HG02642 (cell line): ENCODE results near the gene TAGLN.

Experiments used
- ATAC-seq: cut with Tn5 transposase; IDR thresholded peaks from one replicate; pipeline ENCODE4 v1.9.1; 2021; ENCODE audit warnings: mild to moderate bottlenecking; ENCODE audit not compliant: unreplicated experiment, poor library complexity

TAGLN gene

GRCh38 chr11:117228091-117228490 is 28.9 kb downstream of the TAGLN start:
- ATAC-seq = no peak

- ATAC-seq = no peak
Observed at GRCh38 chr11:117229411-117229810, 30.2 kb downstream of the TAGLN start.

DNA sequence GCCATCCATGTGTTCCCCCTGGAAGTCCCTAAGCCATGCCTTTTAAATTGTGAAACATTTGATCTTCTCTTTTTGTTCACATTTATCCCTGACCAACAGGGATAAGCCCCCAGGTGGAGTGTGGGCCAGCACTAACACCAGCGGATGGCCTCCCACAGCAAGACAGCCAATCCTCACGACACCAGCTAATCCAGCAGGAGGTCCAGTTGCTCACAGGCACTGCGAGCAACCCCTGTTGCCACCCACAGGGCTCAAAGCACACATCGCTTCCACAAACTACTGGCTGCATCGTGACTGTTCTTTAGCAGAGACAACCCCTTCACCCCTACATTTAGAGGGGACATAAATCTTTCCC is 30.7 kb downstream of the TAGLN start:
- no peak for ATAC-seq

DNA sequence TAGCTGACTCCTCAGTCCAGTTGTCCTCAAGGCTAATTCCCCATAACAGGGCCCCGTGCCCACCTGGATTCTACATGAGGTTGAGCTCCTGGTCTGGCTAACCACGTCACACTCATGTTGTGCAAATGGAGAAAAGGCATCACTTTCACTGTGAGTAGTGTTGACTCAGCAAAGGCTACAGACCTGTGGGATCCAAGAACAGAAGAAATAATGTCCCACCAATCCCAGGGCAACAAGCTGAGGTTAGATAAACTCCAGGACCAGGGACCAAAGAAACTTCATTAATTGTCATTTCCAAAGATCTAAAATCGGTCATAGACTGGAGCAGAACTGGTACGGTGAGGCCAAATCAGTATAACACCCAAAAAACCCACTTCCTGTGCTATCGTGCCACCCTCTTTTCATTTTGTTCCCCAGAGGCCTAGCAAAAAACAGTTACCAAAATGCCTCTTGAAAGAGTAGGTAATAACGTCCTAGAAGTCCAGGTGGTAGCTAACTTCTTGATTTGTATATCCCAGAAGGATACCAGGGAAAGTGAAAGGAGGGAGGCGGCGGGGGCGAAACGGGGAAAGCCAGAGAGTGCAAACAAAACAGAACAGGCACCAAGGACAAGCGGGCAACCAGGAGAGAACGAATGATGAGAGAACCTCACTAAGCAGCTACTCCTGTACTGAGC is 31.3 kb downstream of the TAGLN start:
- no peak for ATAC-seq

- peak; percentile 2 for ATAC-seq
Observed at GRCh38 chr11:117230999-117231841, 32.0 kb downstream of the TAGLN start.

- no peak for ATAC-seq
Observed at GRCh38 chr11:117231842-117232091, 32.6 kb downstream of the TAGLN start, which contains the start of gene PCSK7. Gene PCSK7 (minus strand): TSS chr11:117232073. CDS start chr11:117229844, 2,229 bp downstream.

- ATAC-seq = peak; percentile 74
Observed at GRCh38 chr11:117232092-117232878, 33.1 kb downstream of the TAGLN start, which contains the start of gene RNF214. Gene RNF214 (plus strand): TSS chr11:117232671. CDS start chr11:117234273, 1,602 bp downstream.

- ATAC-seq = no peak
Observed at GRCh38 chr11:117232911-117233409, 33.8 kb downstream of the TAGLN start.

- ATAC-seq = no peak
Observed at GRCh38 chr11:117238221-117238620, 39.1 kb downstream of the TAGLN start.

DNA sequence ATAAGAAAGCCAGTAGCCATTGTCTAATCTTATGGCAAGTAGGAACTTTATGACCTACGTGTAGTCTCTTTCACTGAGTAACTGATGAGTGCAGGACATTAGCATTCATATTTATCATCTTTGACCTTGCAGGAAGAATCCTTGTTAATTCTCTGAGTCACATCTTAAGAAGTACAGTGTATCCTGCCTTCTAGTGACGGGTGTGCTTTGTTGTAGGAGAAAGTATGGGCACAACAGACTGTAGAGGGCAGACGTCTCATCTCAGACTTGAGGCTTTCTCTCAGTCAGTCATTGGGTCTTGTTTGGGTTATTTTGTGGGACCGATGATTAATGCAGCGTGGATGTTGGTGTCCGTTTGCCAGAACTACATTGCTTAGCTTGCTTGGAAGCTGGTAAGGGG is 40.1 kb downstream of the TAGLN start:
- no peak for ATAC-seq

GRCh38 chr11:117248341-117248740 is 49.2 kb downstream of the TAGLN start:
- ATAC-seq = no peak

GRCh38 chr11:117249571-117249970 is 50.4 kb downstream of the TAGLN start:
- no peak for ATAC-seq

DNA sequence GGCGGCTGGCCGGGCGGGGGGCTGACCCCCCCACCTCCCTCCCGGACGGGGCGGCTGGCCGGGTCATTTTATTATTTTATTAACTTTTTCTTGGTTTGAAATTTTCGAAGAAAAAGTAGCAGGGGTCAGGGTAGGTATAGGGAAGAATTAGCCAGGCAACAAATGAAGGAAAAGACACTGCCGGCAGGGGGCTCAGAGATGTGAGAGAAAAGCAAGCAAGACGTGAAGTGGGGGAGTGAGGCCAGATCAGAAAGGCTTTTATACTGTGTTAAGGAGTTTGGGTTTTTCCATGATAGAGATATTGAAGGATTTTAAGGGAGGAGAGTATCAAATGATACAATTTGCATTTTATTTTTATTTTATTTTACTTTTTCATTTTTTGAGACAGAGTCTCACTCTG is 52.3 kb downstream of the TAGLN start:
- ATAC-seq = no peak

DNA sequence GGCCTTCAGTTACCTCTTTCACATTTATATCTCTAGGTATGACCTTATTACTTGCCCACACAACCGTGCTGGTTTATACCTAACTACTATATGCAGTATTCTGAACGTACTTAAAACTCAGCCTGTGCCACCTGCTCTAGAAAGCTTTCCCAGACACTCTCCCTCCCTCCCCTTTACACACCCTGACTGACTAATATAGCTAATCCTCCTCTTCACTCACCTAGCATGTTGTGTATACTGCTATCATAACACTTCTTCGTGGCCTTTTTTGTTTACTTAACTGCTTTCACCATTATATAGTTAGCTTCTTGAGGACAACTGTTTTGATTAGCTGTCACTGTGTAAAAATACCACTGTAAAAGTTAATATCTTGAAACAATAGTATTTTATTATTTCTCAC is 56.8 kb downstream of the TAGLN start:
- no peak for ATAC-seq

DNA sequence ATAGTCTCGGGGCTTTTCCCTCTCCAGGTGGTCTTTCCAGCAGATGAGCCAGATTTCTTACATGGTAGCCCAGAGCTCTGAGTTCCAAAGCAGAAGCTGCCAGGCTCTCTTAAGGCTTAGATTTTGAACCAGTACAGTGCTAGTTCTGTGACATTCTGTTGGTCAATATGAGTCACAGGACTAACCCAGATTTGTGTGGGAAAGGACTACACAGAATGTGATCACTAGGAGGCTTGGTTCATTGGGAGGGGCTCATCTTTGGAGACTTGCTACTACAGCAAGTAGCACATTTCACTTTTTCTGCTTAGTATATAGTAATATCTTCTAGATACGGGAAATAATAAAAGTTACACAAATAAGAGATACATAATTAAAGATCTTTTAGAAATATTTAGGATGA is 57.4 kb downstream of the TAGLN start:
- no peak for ATAC-seq
